HepG2 (cell line): ENCODE data around the gene IRF4. TPM values are rescaled to one million over a fixed set of nuclear protein-coding genes. Genes with fewer than 3 reads are reported as not detected.

ENCODE experiments used
- ATAC-seq: fragments of 200-7000 bp; cut with Tn5 transposase; 3 replicates; pipeline ENCODE4 v1.9.1; 2020; ENCODE audit warnings: mild to moderate bottlenecking, moderate library complexity
- BruUV-seq: library from RNA; stranded (reverse); fragments of 400-500 nt; replicated peaks from 2 replicates; lab custom pipeline; 2021; lab: Mats Ljungman, UMichigan
- CTCF ChIA-PET: fragments of 300-600 bp; formaldehyde crosslinking; extraction: SDS; loops from one replicate; lab custom pipeline; 2021; ENCODE audit warnings: low total read pairs, inconsistent platforms, low intra/inter-chr PET ratio; lab: Yijun Ruan, JAX
- POLR2A ChIA-PET: fragments of 350-600 bp; sonication (Branson Sonifier 250); formaldehyde crosslinking; loops from one replicate; lab custom pipeline; 2020; ENCODE audit warnings: antibody characterized with exemption, inconsistent platforms; lab: Yijun Ruan, JAX
- DNase-seq: peaks from one replicate; pipeline ENCODE4 v3.0.0-alpha.2; 2015; ENCODE audit warnings: low spot score
- FAIRE-seq: peaks from 3 replicates; lab custom pipeline; 2011; peaks lifted over from hg19 to GRCh38; lab: Jason Lieb, UNC
- H2AFZ ChIP-seq: one replicate; pipeline ENCODE4 v1.6.1; 2011; ENCODE audit warnings: low read length, inconsistent platforms
- H3K27ac ChIP-seq: fragments of 300-600 bp; 3 replicates; pipeline ENCODE4 v1.8.0; 2011; ENCODE audit warnings: mixed run types, mild to moderate bottlenecking, mixed read lengths, low read length, inconsistent platforms; ENCODE audit not compliant: insufficient read depth; ENCODE audit errors: extremely low read length
- H3K27me3 ChIP-seq, 2 experiments: fragments of 200-600 bp in 1 of 2; 2 replicates in 1 of 2; 3 replicates in 1 of 2; pipeline versions ENCODE4 v1.6.0 to v1.8.0; 2011; ENCODE audit warnings: low read length in 2 of 2, mild to moderate bottlenecking in 2 of 2, moderate library complexity in 2 of 2, inconsistent platforms in 1 of 2; ENCODE audit not compliant: insufficient read depth in 2 of 2, control insufficient read depth in 1 of 2
- H3K36me3 ChIP-seq, 2 experiments: fragments of 200-600 bp in 1 of 2; replicated peaks in 1 of 2; 2 replicates in 1 of 2; 3 replicates in 1 of 2; pipeline versions ENCODE4 v1.5.1 to v1.8.0; 2011; ENCODE audit warnings: low read length in 2 of 2, inconsistent platforms in 1 of 2; ENCODE audit not compliant: insufficient read depth in 2 of 2, control insufficient read depth in 1 of 2
- H3K4me1 ChIP-seq: 2 replicates; pipeline ENCODE4 v1.5.1; 2012; ENCODE audit warnings: low read length, inconsistent platforms; ENCODE audit not compliant: insufficient read depth
- H3K4me2 ChIP-seq: 2 replicates; pipeline ENCODE4 v1.6.0; 2011; ENCODE audit warnings: low read depth, low read length, inconsistent platforms
- H3K4me3 ChIP-seq, 3 experiments: fragments of 200-600 bp in 1 of 3; sonication (generic), shearing (Covaris generic) in 1 of 3; replicated peaks in 1 of 3; 2 replicates each; pipeline ENCODE4 v1.5.1; 2011 to 2016; ENCODE audit warnings: low read length in 3 of 3, inconsistent platforms in 2 of 3, low read depth in 2 of 3, mild to moderate bottlenecking in 2 of 3, control low read depth in 1 of 3, mixed read lengths in 1 of 3; ENCODE audit not compliant: insufficient read depth in 1 of 3
- H3K79me2 ChIP-seq: one replicate; pipeline ENCODE4 v1.6.1; 2011; ENCODE audit warnings: low read length, inconsistent platforms; ENCODE audit not compliant: insufficient read depth
- H3K9ac ChIP-seq: 2 replicates; pipeline ENCODE4 v1.6.0; 2011; ENCODE audit warnings: mild to moderate bottlenecking, low read depth, low read length, inconsistent platforms; ENCODE audit not compliant: insufficient read depth
- H3K9me3 ChIP-seq: 2 replicates; pipeline ENCODE4 v1.5.1; 2012; ENCODE audit warnings: mild to moderate bottlenecking, low read length
- H4K20me1 ChIP-seq: 2 replicates; pipeline ENCODE4 v1.6.0; 2011; ENCODE audit warnings: inconsistent platforms, mild to moderate bottlenecking, low read length, moderate library complexity; ENCODE audit not compliant: insufficient read depth
- E2F2 ChIP-seq: sonication (generic); formaldehyde crosslinking; IDR thresholded peaks from 2 replicates; pipeline ENCODE4 v1.4.0; 2020; ENCODE audit warnings: missing genetic modification reagents, borderline replicate concordance
- HCFC1 ChIP-seq: fragments of 150-350 bp; IDR thresholded peaks from 2 replicates; pipeline ENCODE4 v1.6.1; 2014; ENCODE audit warnings: low read depth, low read length
- HDAC2 ChIP-seq: sonication (generic); formaldehyde crosslinking; IDR thresholded peaks from 2 replicates; pipeline ENCODE4 v1.4.0; 2020; ENCODE audit warnings: missing genetic modification reagents
- PTBP1 ChIP-seq: fragments of 200-400 bp; formaldehyde crosslinking; IDR thresholded peaks from 2 replicates; pipeline ENCODE4 v1.6.1; 2018; ENCODE audit warnings: low read length, low read depth; ENCODE audit not compliant: poor library complexity, severe bottlenecking
- ZNF329 ChIP-seq: sonication (generic); formaldehyde crosslinking; IDR thresholded peaks from 2 replicates; pipeline ENCODE4 v1.9.0; 2021; ENCODE audit warnings: low read depth, mild to moderate bottlenecking, missing genetic modification reagents
- WGBS: methylation state at CpG from one replicate; pipeline ENCODE4 v1.1.6; 2017; ENCODE audit warnings: low lambda C conversion rate; 5-methylcytosine and 5-hydroxymethylcytosine counted together
- in situ Hi-C: cut with HindIII; loops from 2 replicates; pipeline ENCODE4 v1.10.0; 2017; ENCODE audit warnings: low pct_unique_long_range_greater_than_20kb; ENCODE audit not compliant: extremely low pct_ligation_motif_present
- intact Hi-C: fragments of 100-400 bp; cut with micrococcal nuclease; formaldehyde crosslinking; loops from one replicate; pipeline ENCODE4 v1.10.0; 2022; ENCODE audit not compliant: unreplicated experiment
- polyA plus RNA-seq, 8 experiments: library from polyadenylated mRNA; depleted of rRNA in 3 of 8; stranded (reverse) in 7 of 8; unstranded in 1 of 8; fragments of >200 nt; fragmentation: Illumina TruSeq in 4 of 8; extraction: Trizol in 4 of 8; gene quantifications; 2 replicates each; pipeline versions ENCODE4 v1.2.1 to v1.2.3, GENCODE V29; 2011 to 2016; ENCODE audit warnings: low read depth in 4 of 8, missing spikeins in 1 of 8, mixed read lengths in 1 of 8; ENCODE audit not compliant: insufficient read depth in 1 of 8
- total RNA-seq, 5 experiments: library from RNA; depleted of rRNA; stranded (reverse); fragments of >200 nt; fragmentation: Illumina TruSeq; extraction: Trizol; gene quantifications; 2 replicates each; pipeline ENCODE4 v1.2.3, GENCODE V29; 2016; ENCODE audit warnings: low read depth in 1 of 5
- TF ChIP-seq, protein P1 (sequence below): sonication (generic); formaldehyde crosslinking; IDR thresholded peaks from 2 replicates; pipeline ENCODE4 v1.5.0; 2020; ENCODE audit warnings: missing genetic modification reagents
- TF ChIP-seq, protein P2 (sequence below): sonication (generic); formaldehyde crosslinking; IDR thresholded peaks from 2 replicates; pipeline ENCODE4 v1.4.0; 2020; ENCODE audit warnings: missing genetic modification reagents

IRF4 gene
- total and polyA plus RNA-seq, 2 of the 13 experiments (the other 11 are each of a cell fraction or from before 2014, with no cell fraction given), result 0.07 to 0.09 TPM

- ChIA-PET POLR2A (no interaction called here), CTCF (no interaction called here)
- Histone ChIP-seq H4K20me1 (no peaks in the 10 kb centered on the region), H3K79me2 (no peaks in the 10 kb centered on the region), H2AFZ (no peak overlapping the region), H3K36me3 (no peaks in the 10 kb centered on the region), H3K4me2 (no peak overlapping the region), H3K4me3 (no peak overlapping the region), H3K9ac (no peak overlapping the region), H3K27ac (no peak overlapping the region), H3K9me3 (no peaks in the 10 kb centered on the region), H3K4me1 (no peaks in the 10 kb centered on the region), H3K27me3 (peaks cover 0 to 51% of the 10 kb centered on the region in 2 experiments; a peak in 4 of 5 replicates)
- no peak for ATAC-seq
- no peak for DNase-seq
- in situ Hi-C loops, result no loop called here
- TF ChIP-seq PTBP1 (no peak), HCFC1 (no peak), ZNF329 (no peak), HDAC2 (no peak), E2F2 (no peak)
- TF ChIP-seq, protein P1, sequence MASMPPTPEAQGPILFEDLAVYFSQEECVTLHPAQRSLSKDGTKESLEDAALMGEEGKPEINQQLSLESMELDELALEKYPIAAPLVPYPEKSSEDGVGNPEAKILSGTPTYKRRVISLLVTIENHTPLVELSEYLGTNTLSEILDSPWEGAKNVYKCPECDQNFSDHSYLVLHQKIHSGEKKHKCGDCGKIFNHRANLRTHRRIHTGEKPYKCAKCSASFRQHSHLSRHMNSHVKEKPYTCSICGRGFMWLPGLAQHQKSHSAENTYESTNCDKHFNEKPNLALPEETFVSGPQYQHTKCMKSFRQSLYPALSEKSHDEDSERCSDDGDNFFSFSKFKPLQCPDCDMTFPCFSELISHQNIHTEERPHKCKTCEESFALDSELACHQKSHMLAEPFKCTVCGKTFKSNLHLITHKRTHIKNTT (CRISPR knock-in tag), result no peak
- TF ChIP-seq, protein P2, sequence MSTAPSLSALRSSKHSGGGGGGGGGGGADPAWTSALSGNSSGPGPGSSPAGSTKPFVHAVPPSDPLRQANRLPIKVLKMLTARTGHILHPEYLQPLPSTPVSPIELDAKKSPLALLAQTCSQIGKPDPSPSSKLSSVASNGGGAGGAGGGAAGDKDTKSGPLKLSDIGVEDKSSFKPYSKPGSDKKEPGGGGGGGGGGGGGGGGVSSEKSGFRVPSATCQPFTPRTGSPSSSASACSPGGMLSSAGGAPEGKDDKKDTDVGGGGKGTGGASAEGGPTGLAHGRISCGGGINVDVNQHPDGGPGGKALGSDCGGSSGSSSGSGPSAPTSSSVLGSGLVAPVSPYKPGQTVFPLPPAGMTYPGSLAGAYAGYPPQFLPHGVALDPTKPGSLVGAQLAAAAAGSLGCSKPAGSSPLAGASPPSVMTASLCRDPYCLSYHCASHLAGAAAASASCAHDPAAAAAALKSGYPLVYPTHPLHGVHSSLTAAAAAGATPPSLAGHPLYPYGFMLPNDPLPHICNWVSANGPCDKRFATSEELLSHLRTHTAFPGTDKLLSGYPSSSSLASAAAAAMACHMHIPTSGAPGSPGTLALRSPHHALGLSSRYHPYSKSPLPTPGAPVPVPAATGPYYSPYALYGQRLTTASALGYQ, result no peak
- no TSS peak for BruUV-seq
- WGBS, result 31% methylated on average over 14 of the region's 14 CpGs
- intact Hi-C loops, result no loop called here
- FAIRE-seq, result no peak
Measured at GRCh38 chr6:434051-434705, 42.6 kb downstream of the IRF4 start.
